IMR-90 (cell line): ENCODE results near the gene KRTAP5-3. TPM values are rescaled to one million over a fixed set of nuclear protein-coding genes. Genes with fewer than 3 reads are reported as not detected.

Experiments
- ATAC-seq: fragments of 200-7000 bp; cut with Tn5 transposase; 2 replicates; pipeline ENCODE4 v1.9.1; 2020; ENCODE audit warnings: low read depth, mild to moderate bottlenecking, moderate library complexity
- BruUV-seq: library from RNA; stranded (reverse); fragments of 400-500 nt; replicated peaks from 2 replicates; lab custom pipeline; 2021; lab: Mats Ljungman, UMichigan
- CTCF ChIA-PET: fragments of 300-600 bp; formaldehyde crosslinking; extraction: SDS; loops from one replicate; lab custom pipeline; 2021; ENCODE audit warnings: antibody characterized with exemption; lab: Yijun Ruan, JAX
- POLR2A ChIA-PET: fragments of 300-600 bp; sonication (Branson Sonifier 250); formaldehyde crosslinking; loops from one replicate; lab custom pipeline; 2022; ENCODE audit warnings: antibody characterized with exemption; ENCODE audit not compliant: unreplicated experiment; lab: Charles Lee
- DNase-seq: peaks from one replicate; pipeline ENCODE4 v3.0.0; 2013
- H2AFZ ChIP-seq: replicated peaks from 2 replicates; pipeline ENCODE3; 2013; ENCODE audit warnings: low read length, mild to moderate bottlenecking; ENCODE audit not compliant: poor library complexity
- H2AK5ac ChIP-seq: 2 replicates; pipeline ENCODE4 v1.6.1; 2013; ENCODE audit warnings: low read depth, low read length, inconsistent platforms
- H2AK9ac ChIP-seq: replicated peaks from 2 replicates; pipeline ENCODE3; 2013; ENCODE audit warnings: mild to moderate bottlenecking, low read depth, low read length, moderate library complexity; ENCODE audit not compliant: poor library complexity
- H2BK120ac ChIP-seq: 2 replicates; pipeline ENCODE4 v1.6.1; 2013; ENCODE audit warnings: low read depth, low read length, inconsistent platforms
- H2BK15ac ChIP-seq: 3 replicates; pipeline ENCODE4 v1.6.1; 2013; ENCODE audit warnings: low read depth, low read length, inconsistent platforms
- H2BK20ac ChIP-seq: 2 replicates; pipeline ENCODE4 v1.6.1; 2013; ENCODE audit warnings: low read depth, mild to moderate bottlenecking, inconsistent platforms, low read length, moderate library complexity
- H2BK5ac ChIP-seq: 2 replicates; pipeline ENCODE4 v1.6.1; 2013; ENCODE audit warnings: mild to moderate bottlenecking, low read depth, low read length, inconsistent platforms; ENCODE audit not compliant: poor library complexity, severe bottlenecking
- H3K14ac ChIP-seq: replicated peaks from 2 replicates; pipeline ENCODE4 v1.6.1; 2013; ENCODE audit warnings: low read depth, low read length, inconsistent platforms
- H3K18ac ChIP-seq: 2 replicates; pipeline ENCODE4 v1.6.1; 2013; ENCODE audit warnings: low read depth, low read length, control low read depth
- H3K23ac ChIP-seq: 2 replicates; pipeline ENCODE4 v1.6.1; 2013; ENCODE audit warnings: low read depth, low read length, inconsistent platforms
- H3K27ac ChIP-seq: 2 replicates; pipeline ENCODE4 v1.5.1; 2013; ENCODE audit warnings: mild to moderate bottlenecking, control low read depth, low read length; ENCODE audit not compliant: insufficient read depth
- H3K27me3 ChIP-seq: 2 replicates; pipeline ENCODE4 v1.6.1; 2013; ENCODE audit warnings: low read length; ENCODE audit not compliant: control insufficient read depth, insufficient read depth
- H3K36me3 ChIP-seq: 2 replicates; pipeline ENCODE4 v1.6.1; 2013; ENCODE audit warnings: low read length, mixed read lengths; ENCODE audit not compliant: control insufficient read depth, insufficient read depth
- H3K4ac ChIP-seq: 2 replicates; pipeline ENCODE4 v1.6.1; 2013; ENCODE audit warnings: low read depth, low read length, inconsistent platforms
- H3K4me1 ChIP-seq: 2 replicates; pipeline ENCODE4 v1.6.1; 2013; ENCODE audit warnings: low read length, mixed read lengths; ENCODE audit not compliant: control insufficient read depth, insufficient read depth
- H3K4me2 ChIP-seq: 2 replicates; pipeline ENCODE4 v1.6.1; 2013; ENCODE audit warnings: low read depth, mild to moderate bottlenecking, control low read depth, low read length, moderate library complexity
- H3K4me3 ChIP-seq: 2 replicates; pipeline ENCODE4 v1.5.1; 2013; ENCODE audit warnings: low read depth, mild to moderate bottlenecking, control low read depth, low read length, moderate library complexity; ENCODE audit not compliant: insufficient read depth
- H3K56ac ChIP-seq: 2 replicates; pipeline ENCODE4 v1.6.1; 2013; ENCODE audit warnings: low read length, inconsistent platforms; ENCODE audit not compliant: insufficient read depth; ENCODE audit errors: extremely low read depth
- H3K79me1 ChIP-seq, 2 experiments: 2 replicates each; pipeline ENCODE4 v1.6.1; 2013; ENCODE audit warnings: low read length in 2 of 2, inconsistent platforms in 1 of 2, low read depth in 1 of 2
- H3K9ac ChIP-seq: 2 replicates; pipeline ENCODE4 v1.6.1; 2013; ENCODE audit warnings: low read depth, low read length, control low read depth
- H3K9me1 ChIP-seq: 2 replicates; pipeline ENCODE4 v1.6.1; 2013; ENCODE audit warnings: low read length, inconsistent platforms; ENCODE audit not compliant: insufficient read depth
- H3K9me3 ChIP-seq: 2 replicates; pipeline ENCODE4 v1.6.1; 2013; ENCODE audit warnings: low read length; ENCODE audit not compliant: control insufficient read depth, insufficient read depth
- H4K20me1 ChIP-seq: 2 replicates; pipeline ENCODE4 v1.6.1; 2013; ENCODE audit warnings: low read length, inconsistent platforms; ENCODE audit not compliant: insufficient read depth
- H4K5ac ChIP-seq: 2 replicates; pipeline ENCODE4 v1.6.1; 2013; ENCODE audit warnings: mild to moderate bottlenecking, low read depth, low read length, control low read depth
- H4K8ac ChIP-seq, 2 experiments: 2 replicates each; pipeline ENCODE4 v1.6.1; 2013; ENCODE audit warnings: low read depth in 2 of 2, low read length in 2 of 2, control low read depth in 1 of 2, inconsistent platforms in 1 of 2
- H4K91ac ChIP-seq: 2 replicates; pipeline ENCODE4 v1.6.1; 2013; ENCODE audit warnings: low read depth, low read length, inconsistent platforms; ENCODE audit not compliant: insufficient read depth
- BHLHE40 ChIP-seq: fragments of 150-350 bp; IDR thresholded peaks from 2 replicates; pipeline ENCODE4 v1.6.1; 2016; ENCODE audit warnings: mild to moderate bottlenecking, low read depth, low read length
- CEBPB ChIP-seq: IDR thresholded peaks from 2 replicates; pipeline ENCODE4 v1.6.1; 2012; ENCODE audit warnings: low read depth, low read length, improper control_type of control experiment
- CTCF ChIP-seq: conservative IDR thresholded peaks from 2 replicates; pipeline ENCODE4 v1.5.1; 2012; ENCODE audit warnings: mild to moderate bottlenecking, low read depth, low read length, improper control_type of control experiment
- ELK1 ChIP-seq: fragments of 150-350 bp; IDR thresholded peaks from 2 replicates; pipeline ENCODE4 v1.6.1; 2016; ENCODE audit warnings: low read depth, mild to moderate bottlenecking, low read length, moderate library complexity, borderline replicate concordance
- MAFK ChIP-seq: IDR thresholded peaks from 2 replicates; pipeline ENCODE4 v1.6.1; 2012; ENCODE audit warnings: low read depth, low read length, improper control_type of control experiment
- NFE2L2 ChIP-seq: fragments of 150-350 bp; IDR thresholded peaks from 2 replicates; pipeline ENCODE4 v1.6.1; 2016; ENCODE audit warnings: low read depth, mild to moderate bottlenecking, low read length
- POLR2A ChIP-seq: IDR thresholded peaks from 2 replicates; pipeline ENCODE4 v1.6.1; 2012; ENCODE audit warnings: mild to moderate bottlenecking, low read depth, low read length
- RAD21 ChIP-seq: IDR thresholded peaks from 2 replicates; pipeline ENCODE4 v1.6.1; 2012; ENCODE audit warnings: low read length, improper control_type of control experiment
- RFX5 ChIP-seq: IDR thresholded peaks from 2 replicates; pipeline ENCODE4 v1.8.0; 2012; ENCODE audit warnings: low read depth, mild to moderate bottlenecking, low read length, moderate library complexity
- SMC3 ChIP-seq: fragments of 150-350 bp; IDR thresholded peaks from 2 replicates; pipeline ENCODE4 v1.6.1; 2016; ENCODE audit warnings: low read depth, mild to moderate bottlenecking, antibody characterized with exemption, low read length, moderate library complexity
- WGBS, 2 experiments: methylation state at CpG; one replicate each; pipeline versions ENCODE4 v1.1.5 to v1.1.7; 2013; ENCODE audit warnings: missing lambda C conversion rate in 2 of 2; ENCODE audit not compliant: insufficient read length in 1 of 2; ENCODE audit errors: extremely low coverage in 2 of 2; 5-methylcytosine and 5-hydroxymethylcytosine counted together
- dilution Hi-C: fragments of 300-500 bp; cut with HindIII; formaldehyde crosslinking; loops from one replicate; pipeline ENCODE4 v1.14.3; 2018; ENCODE audit warnings: low sequenced_read_pairs; ENCODE audit not compliant: unreplicated experiment
- in situ Hi-C: fragments of 300-500 bp; cut with MboI; formaldehyde crosslinking; loops from 3 replicates; pipeline ENCODE4 v1.14.3; 2019; ENCODE audit warnings: low sequenced_read_pairs, inconsistent platforms, mixed read lengths
- intact Hi-C: fragments of 100-400 bp; cut with micrococcal nuclease; formaldehyde crosslinking; loops from 2 replicates; pipeline ENCODE4 v1.10.0; 2022
- polyA plus RNA-seq, 3 experiments: library from polyadenylated mRNA; depleted of rRNA; stranded (reverse); fragments of >200 nt; gene quantifications; 2 replicates each; pipeline ENCODE4 v1.2.3, GENCODE V29; 2012; ENCODE audit warnings: low replicate concordance in 1 of 3
- total RNA-seq: library from RNA; depleted of rRNA; stranded (reverse); fragments of >200 nt; gene quantifications from 2 replicates; pipeline ENCODE4 v1.2.3, GENCODE V29; 2012

KRTAP5-3 gene
- total and polyA plus RNA-seq, 2 of the 4 experiments (the other 2 are of a cell fraction): not detected

GRCh38 chr11:1650918-1651262 is 42.6 kb upstream of the KRTAP5-3 start:
- intact Hi-C loops (loop anchor here (5.0 kb wide), 1 partner anchor 176 kb away; no protein-coding TSS in a partner anchor), in situ Hi-C loops (no loop called here), dilution Hi-C loops (no loop called here)
- no peak overlapping the region for H2AFZ ChIP-seq
- H3K36me3 ChIP-seq: no peaks in the 10 kb centered on the region
- no peak overlapping the region for H3K56ac ChIP-seq
- H3K4me3 ChIP-seq: no peak overlapping the region
- 100% methylated on average over 1 of the region's 5 CpGs; no CpG with 5 or more reads in 1 of the 2 experiments for WGBS, 2 experiments
- ATAC-seq: no peak
- no peak overlapping the region for H3K23ac ChIP-seq
- H3K9ac ChIP-seq: no peak overlapping the region
- H3K9me3 ChIP-seq: no peaks in the 10 kb centered on the region
- H2BK5ac ChIP-seq: no peak overlapping the region
- CTCF ChIA-PET: interaction anchor here (1.4 kb wide), 1 partner anchor 11 kb away, joined by 3 read pairs; no protein-coding TSS in a partner anchor
- H3K18ac ChIP-seq: no peak overlapping the region
- no peaks in the 10 kb centered on the region for H4K20me1 ChIP-seq
- H2AK9ac ChIP-seq: no peak overlapping the region
- H2AK5ac ChIP-seq: no peak overlapping the region
- BruUV-seq: no TSS peak
- H3K4me1 ChIP-seq: no peaks in the 10 kb centered on the region; the same call in 1 of the 2 replicates
- H2BK20ac ChIP-seq: no peak overlapping the region
- TF ChIP-seq CTCF (no peak), RAD21 (no peak), RFX5 (no peak), MAFK (no peak), POLR2A (no peak), ELK1 (no peak), CEBPB (no peak), SMC3 (no peak), BHLHE40 (no peak), NFE2L2 (no peak)
- POLR2A ChIA-PET: no interaction called here
- H4K91ac ChIP-seq: no peak overlapping the region
- H4K5ac ChIP-seq: no peak overlapping the region
- H3K9me1 ChIP-seq: no peaks in the 10 kb centered on the region
- H2BK120ac ChIP-seq: no peak overlapping the region
- no peak overlapping the region for H2BK15ac ChIP-seq
- H3K4me2 ChIP-seq: no peak overlapping the region
- H3K4ac ChIP-seq: no peak overlapping the region
- H3K27ac ChIP-seq: no peak overlapping the region
- H3K14ac ChIP-seq: no peak overlapping the region
- no peaks in the 10 kb centered on the region for H3K79me1 ChIP-seq
- no peak overlapping the region for H4K8ac ChIP-seq
- DNase-seq: no peak
- peaks cover 44% of the 10 kb centered on the region for H3K27me3 ChIP-seq
